A673 (cell line): ENCODE results near the gene FBXO42. TPM values are rescaled to one million over a fixed set of nuclear protein-coding genes. Genes with fewer than 3 reads are reported as not detected.

ENCODE experiments used
- BruUV-seq: library from RNA; stranded (reverse); fragments of 400-500 nt; replicated peaks from 2 replicates; lab custom pipeline; 2021; lab: Mats Ljungman, UMichigan
- CTCF ChIA-PET: fragments of 300-600 bp; sonication (Branson Sonifier 250); formaldehyde crosslinking; loops from one replicate; lab custom pipeline; 2022; ENCODE audit warnings: antibody characterized with exemption; lab: Charles Lee
- POLR2A ChIA-PET: fragments of 300-600 bp; sonication (Branson Sonifier 250); formaldehyde crosslinking; loops from one replicate; lab custom pipeline; 2022; ENCODE audit warnings: antibody characterized with exemption; ENCODE audit not compliant: low non-redundant PET; lab: Charles Lee
- DNase-seq: peaks from one replicate; pipeline ENCODE4 v3.0.0-alpha.2; 2015; ENCODE audit warnings: low spot score
- H3K27ac ChIP-seq: fragments of 200-600 bp; sonication (generic); 2 replicates; pipeline ENCODE4 v1.5.1; 2016; ENCODE audit warnings: mixed run types, low read depth, mild to moderate bottlenecking, mixed read lengths, antibody characterized with exemption, low read length; ENCODE audit not compliant: poor library complexity, severe bottlenecking
- H3K27me3 ChIP-seq: fragments of 200-600 bp; sonication (generic); replicated peaks from 2 replicates; pipeline ENCODE4 v1.6.1; 2017; ENCODE audit warnings: mixed run types, low read depth, mild to moderate bottlenecking, mixed read lengths, antibody characterized with exemption, low read length; ENCODE audit not compliant: insufficient read depth, poor library complexity
- H3K36me3 ChIP-seq: fragments of 200-600 bp; sonication (generic); 2 replicates; pipeline ENCODE4 v1.6.1; 2016; ENCODE audit warnings: mixed run types, mild to moderate bottlenecking, mixed read lengths, antibody characterized with exemption, low read length; ENCODE audit not compliant: insufficient read depth, poor library complexity, severe bottlenecking
- H3K4me1 ChIP-seq: fragments of 200-600 bp; sonication (generic); 2 replicates; pipeline ENCODE4 v1.6.1; 2017; ENCODE audit warnings: mixed run types, mild to moderate bottlenecking, mixed read lengths, antibody characterized with exemption, low read length; ENCODE audit not compliant: insufficient read depth, poor library complexity, severe bottlenecking
- H3K4me3 ChIP-seq: fragments of 200-600 bp; sonication (generic); 2 replicates; pipeline ENCODE4 v1.5.1; 2016; ENCODE audit warnings: low read depth, mixed run types, mild to moderate bottlenecking, mixed read lengths, low read length; ENCODE audit not compliant: poor library complexity, severe bottlenecking
- H3K9me3 ChIP-seq: fragments of 200-600 bp; sonication (generic); 2 replicates; pipeline ENCODE4 v1.6.1; 2016; ENCODE audit warnings: mixed run types, low read depth, mild to moderate bottlenecking, mixed read lengths, antibody characterized with exemption, low read length; ENCODE audit not compliant: poor library complexity, severe bottlenecking
- CTCF ChIP-seq: fragments of 300-800, 200-600 bp; sonication (generic); conservative IDR thresholded peaks from 2 replicates; pipeline ENCODE4 v1.5.1; 2017; ENCODE audit warnings: low read depth, mild to moderate bottlenecking, antibody characterized with exemption, low read length, moderate library complexity, mixed read lengths
- EZH2 ChIP-seq: fragments of 200-600 bp; sonication (generic); IDR thresholded peaks from 2 replicates; pipeline ENCODE4 v1.6.1; 2017; ENCODE audit warnings: borderline replicate concordance, low read depth, mild to moderate bottlenecking, mixed read lengths, antibody characterized with exemption, low read length; ENCODE audit not compliant: poor library complexity, severe bottlenecking
- intact Hi-C: fragments of 100-400 bp; cut with micrococcal nuclease; formaldehyde crosslinking; loops from one replicate; pipeline ENCODE4 v1.10.0; 2022; ENCODE audit not compliant: unreplicated experiment
- total RNA-seq: library from RNA; stranded (reverse); gene quantifications from 2 replicates; pipeline ENCODE4 v1.2.3, GENCODE V29; 2021

FBXO42 gene
- total RNA-seq, 1 experiment from 2014 or later = 19.5 TPM

GRCh38 chr1:16207318-16208269 lies 144.7 kb downstream of the FBXO42 start:
- intact Hi-C loops = loop anchor here (10.0 kb wide), 1 partner anchor 157 kb away; the partner anchor contains the start of gene SZRD1
- no peaks in the 10 kb centered on the region for H3K27me3 ChIP-seq
- H3K27ac ChIP-seq = peak overlapping the region; percentile 79
- no peaks in the 10 kb centered on the region for H3K9me3 ChIP-seq
- BruUV-seq = no TSS peak
- H3K36me3 ChIP-seq = no peaks in the 10 kb centered on the region
- peak overlapping the region; percentile 56 for H3K4me3 ChIP-seq
- no peak for DNase-seq
- peaks cover 9% of the 10 kb centered on the region for H3K4me1 ChIP-seq
- CTCF ChIA-PET = no interaction called here
- no peak for TF ChIP-seq EZH2
- no peak for TF ChIP-seq CTCF
- POLR2A ChIA-PET = interaction anchor here (0.7 kb wide), 1 partner anchor 10 kb away, joined by 12 read pairs; no protein-coding TSS in a partner anchor

GRCh38 chr1:16206547-16207317 lies 145.5 kb downstream of the FBXO42 start:
- DNase-seq = peak; percentile 99
- no peaks in the 10 kb centered on the region for H3K36me3 ChIP-seq
- TF ChIP-seq CTCF = no peak
- no peak for TF ChIP-seq EZH2
- peaks cover 9% of the 10 kb centered on the region for H3K4me1 ChIP-seq
- no TSS peak for BruUV-seq
- ChIA-PET POLR2A (interaction anchor here (0.7 kb wide), 1 partner anchor 11 kb away, joined by 12 read pairs; no protein-coding TSS in a partner anchor), CTCF (no interaction called here)
- peak overlapping the region; percentile 81 for H3K27ac ChIP-seq
- no peaks in the 10 kb centered on the region for H3K27me3 ChIP-seq
- H3K4me3 ChIP-seq = peak overlapping the region; percentile 56
- intact Hi-C loops = loop anchor here (10.0 kb wide), 1 partner anchor 158 kb away; the partner anchor contains the start of gene SZRD1
- no peaks in the 10 kb centered on the region for H3K9me3 ChIP-seq

- peak overlapping the region; percentile 81 for H3K27ac ChIP-seq
- H3K4me3 ChIP-seq = peak overlapping the region; percentile 56
- H3K9me3 ChIP-seq = no peaks in the 10 kb centered on the region
- H3K36me3 ChIP-seq = no peaks in the 10 kb centered on the region
- H3K4me1 ChIP-seq = peaks cover 9% of the 10 kb centered on the region
- no peak for TF ChIP-seq EZH2
- ChIA-PET POLR2A (no interaction called here), CTCF (no interaction called here)
- no peak for DNase-seq
- no TSS peak for BruUV-seq
- intact Hi-C loops = loop anchor here (10.0 kb wide), 1 partner anchor 159 kb away; the partner anchor contains the start of gene SZRD1
- H3K27me3 ChIP-seq = no peaks in the 10 kb centered on the region
Measured at GRCh38 chr1:16205891-16206546, 146.3 kb downstream of the FBXO42 start.
